HG03575 (cell line): Measurements from ENCODE around the gene SH3BP2.
A peak's percentile ranks its signal among the peaks of the same experiment; 100 is the strongest.
"Not testable (repeated sequence)": the region's sequence is repeated elsewhere in the genome, so short reads cannot be mapped to it uniquely, and the experiment has no call there.

Experiments used
- ATAC-seq: cut with Tn5 transposase; IDR thresholded peaks from one replicate; pipeline ENCODE4 v1.9.1; 2021; ENCODE audit not compliant: unreplicated experiment, insufficient number of reproducible peaks, low FRiP score; ENCODE audit errors: extremely low read depth

The SH3BP2 gene

GRCh38 chr4:2762048-2762447 lies 30.8 kb upstream of the SH3BP2 start:
- no peak for ATAC-seq

GRCh38 chr4:2762486-2763370 lies 30.2 kb upstream of the SH3BP2 start:
- ATAC-seq = not testable (repeated sequence)

- ATAC-seq = no peak
These were observed 29.3 kb upstream of the SH3BP2 start for GRCh38 chr4:2763511-2763967.

GRCh38 chr4:2765832-2766526 lies 26.9 kb upstream of the SH3BP2 start:
- no peak for ATAC-seq

GRCh38 chr4:2767046-2767704 lies 25.7 kb upstream of the SH3BP2 start:
- ATAC-seq = no peak

- no peak for ATAC-seq
These were observed 25.2 kb upstream of the SH3BP2 start for GRCh38 chr4:2767705-2768074.

- no peak for ATAC-seq
These were observed 24.8 kb upstream of the SH3BP2 start for GRCh38 chr4:2768124-2768523.

- ATAC-seq = no peak
These were observed 24.0 kb upstream of the SH3BP2 start for GRCh38 chr4:2768921-2769336.

- no peak for ATAC-seq
These were observed 21.6 kb upstream of the SH3BP2 start for GRCh38 chr4:2771264-2771663.

GRCh38 chr4:2780643-2781042 lies 12.2 kb upstream of the SH3BP2 start:
- ATAC-seq = not testable (repeated sequence)

GRCh38 chr4:2781911-2782310 lies 11.0 kb upstream of the SH3BP2 start:
- ATAC-seq = no peak

GRCh38 chr4:2783790-2784189 lies 9.1 kb upstream of the SH3BP2 start:
- ATAC-seq = no peak

- ATAC-seq = no peak
These were observed 7.3 kb upstream of the SH3BP2 start for GRCh38 chr4:2785613-2786012.

GRCh38 chr4:2786152-2786671 lies 6.7 kb upstream of the SH3BP2 start:
- no peak for ATAC-seq

- no peak for ATAC-seq
These were observed 6.1 kb upstream of the SH3BP2 start for GRCh38 chr4:2786794-2787229.

- ATAC-seq = peak; percentile 62
These were observed 5.4 kb upstream of the SH3BP2 start for GRCh38 chr4:2787230-2788100.

- ATAC-seq = no peak
These were observed 4.8 kb upstream of the SH3BP2 start for GRCh38 chr4:2788101-2788500.

GRCh38 chr4:2788532-2789103 lies 4.3 kb upstream of the SH3BP2 start:
- no peak for ATAC-seq
